H1 (cell line): Measurements from ENCODE around the gene NCOA1. TPM values are rescaled to one million over a fixed set of nuclear protein-coding genes. Genes with fewer than 3 reads are reported as not detected.

Source experiments
- CTCF ChIA-PET: fragments of 300-600 bp; sonication (Branson Sonifier 250); formaldehyde crosslinking; loops from one replicate; lab custom pipeline; 2021; ENCODE audit not compliant: partially characterized antibody; lab: Charles Lee
- POLR2A ChIA-PET: fragments of 300-600 bp; sonication (Branson Sonifier 250); formaldehyde crosslinking; loops from one replicate; lab custom pipeline; 2021; ENCODE audit warnings: inconsistent platforms; ENCODE audit not compliant: partially characterized antibody; lab: Charles Lee
- DNase-seq, 2 experiments: peaks; one replicate each; pipeline versions ENCODE4 v3.0.0 to v3.0.0-alpha.2; 2010 to 2022; ENCODE audit warnings: low spot score in 2 of 2, low read depth in 1 of 2, mixed read lengths in 1 of 2
- FAIRE-seq: peaks from 2 replicates; lab custom pipeline; 2011; peaks lifted over from hg19 to GRCh38; lab: Jason Lieb, UNC
- H2AFZ ChIP-seq: 2 replicates; pipeline ENCODE4 v1.8.1; 2012; ENCODE audit warnings: low read length, inconsistent platforms
- H2AK5ac ChIP-seq: 2 replicates; pipeline ENCODE4 v1.6.1; 2013; ENCODE audit warnings: low read depth, low read length
- H2BK120ac ChIP-seq: replicated peaks from 2 replicates; pipeline ENCODE3; 2013; ENCODE audit warnings: low read depth, low read length, inconsistent platforms
- H2BK12ac ChIP-seq: 2 replicates; pipeline ENCODE4 v1.6.1; 2013; ENCODE audit warnings: low read depth, low read length
- H2BK15ac ChIP-seq: 2 replicates; pipeline ENCODE4 v1.6.1; 2013; ENCODE audit warnings: low read length
- H2BK20ac ChIP-seq: 2 replicates; pipeline ENCODE4 v1.6.1; 2013; ENCODE audit warnings: low read length
- H2BK5ac ChIP-seq: 2 replicates; pipeline ENCODE4 v1.6.1; 2013; ENCODE audit warnings: low read depth, low read length
- H3K14ac ChIP-seq: 2 replicates; pipeline ENCODE4 v1.6.1; 2013; ENCODE audit warnings: inconsistent platforms; ENCODE audit not compliant: insufficient read length
- H3K18ac ChIP-seq: 2 replicates; pipeline ENCODE4 v1.6.1; 2013; ENCODE audit warnings: low read length; ENCODE audit errors: extremely low read depth
- H3K23ac ChIP-seq: 2 replicates; pipeline ENCODE4 v1.6.1; 2013; ENCODE audit warnings: inconsistent platforms; ENCODE audit not compliant: insufficient read length
- H3K23me2 ChIP-seq: 2 replicates; pipeline ENCODE4 v1.6.1; 2013; ENCODE audit warnings: low read depth, low read length
- H3K27ac ChIP-seq: 2 replicates; pipeline ENCODE4 v1.6.1; 2011; ENCODE audit warnings: low read depth, low read length, inconsistent platforms
- H3K27me3 ChIP-seq, 4 experiments: replicated peaks in 1 of 4; 1 replicate in 1 of 4; 2 replicates in 3 of 4; pipeline versions ENCODE4 v1.6.1 to v1.8.1; 2011 to 2013; ENCODE audit warnings: low read length in 3 of 4, mild to moderate bottlenecking in 3 of 4, inconsistent platforms in 2 of 4, mixed read lengths in 2 of 4, moderate library complexity in 1 of 4; ENCODE audit not compliant: control insufficient read depth in 3 of 4, insufficient read depth in 3 of 4; ENCODE audit errors: extremely low read depth in 1 of 4
- H3K36me3 ChIP-seq, 4 experiments: 2 replicates each; pipeline versions ENCODE4 v1.6.1 to v1.8.1; 2011 to 2013; ENCODE audit warnings: mild to moderate bottlenecking in 4 of 4, low read length in 3 of 4, moderate library complexity in 2 of 4, control low read depth in 1 of 4, inconsistent platforms in 1 of 4; ENCODE audit not compliant: insufficient read depth in 4 of 4, control insufficient read depth in 2 of 4
- H3K4ac ChIP-seq: replicated peaks from 2 replicates; pipeline ENCODE3; 2013; ENCODE audit warnings: low read length, low read depth, mixed read lengths, inconsistent platforms; ENCODE audit not compliant: insufficient read length
- H3K4me1 ChIP-seq, 4 experiments: replicated peaks in 1 of 4; 1 replicate in 1 of 4; 2 replicates in 3 of 4; pipeline versions ENCODE4 v1.6.1 to v1.8.1; 2011 to 2013; ENCODE audit warnings: low read length in 3 of 4, inconsistent platforms in 2 of 4, mixed read lengths in 1 of 4; ENCODE audit not compliant: insufficient read depth in 4 of 4, control insufficient read depth in 3 of 4
- H3K4me2 ChIP-seq, 2 experiments: 2 replicates each; pipeline versions ENCODE4 v1.6.1 to v1.8.1; 2011 to 2013; ENCODE audit warnings: low read depth in 2 of 2, low read length in 2 of 2, control low read depth in 1 of 2, inconsistent platforms in 1 of 2, mild to moderate bottlenecking in 1 of 2; ENCODE audit not compliant: insufficient read depth in 1 of 2
- H3K4me3 ChIP-seq, 4 experiments: fragments of 200-600, 300-600 bp in 1 of 4; sonication (generic), shearing (Covaris generic), sonication (Bioruptor Twin) in 1 of 4; 2 replicates each; pipeline versions ENCODE4 v1.5.1 to v1.8.1; 2011 to 2016; ENCODE audit warnings: low read length in 4 of 4, low read depth in 3 of 4, control low read depth in 2 of 4, inconsistent platforms in 2 of 4, mild to moderate bottlenecking in 2 of 4, mixed read lengths in 1 of 4, moderate library complexity in 1 of 4; ENCODE audit not compliant: insufficient read depth in 2 of 4; ENCODE audit errors: extremely low read depth in 1 of 4
- H3K56ac ChIP-seq: replicated peaks from 2 replicates; pipeline ENCODE3; 2013; ENCODE audit warnings: low read depth, mild to moderate bottlenecking, mixed read lengths, low read length, inconsistent platforms; ENCODE audit not compliant: insufficient read length
- H3K79me1 ChIP-seq: 2 replicates; pipeline ENCODE4 v1.6.1; 2013; ENCODE audit warnings: low read depth, low read length, control low read depth
- H3K79me2 ChIP-seq, 2 experiments: 2 replicates each; pipeline versions ENCODE4 v1.6.1 to v1.8.1; 2012 to 2013; ENCODE audit warnings: low read length in 2 of 2, mild to moderate bottlenecking in 2 of 2, inconsistent platforms in 1 of 2; ENCODE audit not compliant: insufficient read depth in 2 of 2, control insufficient read depth in 1 of 2
- H3K9ac ChIP-seq, 4 experiments: replicated peaks in 1 of 4; 1 replicate in 1 of 4; 2 replicates in 3 of 4; pipeline versions ENCODE4 v1.6.1 to v1.8.1; 2011 to 2013; ENCODE audit warnings: low read depth in 3 of 4, low read length in 3 of 4, control low read depth in 2 of 4, mild to moderate bottlenecking in 2 of 4, moderate library complexity in 2 of 4, inconsistent platforms in 1 of 4; ENCODE audit errors: extremely low read depth in 1 of 4
- H3K9me3 ChIP-seq, 2 experiments: 2 replicates each; pipeline versions ENCODE4 v1.6.1 to v1.8.1; 2012 to 2013; ENCODE audit warnings: mild to moderate bottlenecking in 2 of 2, moderate library complexity in 2 of 2, control low read depth in 1 of 2, inconsistent platforms in 1 of 2, low read depth in 1 of 2, low read length in 1 of 2, mixed read lengths in 1 of 2; ENCODE audit not compliant: insufficient read depth in 2 of 2
- H4K20me1 ChIP-seq, 2 experiments: replicated peaks in 1 of 2; 2 replicates each; pipeline versions ENCODE3 to v1.8.1; 2011 to 2013; ENCODE audit warnings: inconsistent platforms in 2 of 2, low read length in 2 of 2, mild to moderate bottlenecking in 1 of 2; ENCODE audit not compliant: insufficient read depth in 2 of 2, control insufficient read depth in 1 of 2
- H4K5ac ChIP-seq: 2 replicates; pipeline ENCODE4 v1.6.1; 2013; ENCODE audit warnings: low read length, low read depth, mixed read lengths, inconsistent platforms; ENCODE audit not compliant: insufficient read length
- H4K8ac ChIP-seq: 2 replicates; pipeline ENCODE4 v1.8.0; 2013; ENCODE audit warnings: mild to moderate bottlenecking, moderate library complexity, low read length, inconsistent platforms; ENCODE audit not compliant: insufficient read depth; ENCODE audit errors: extremely low read depth
- H4K91ac ChIP-seq: replicated peaks from 2 replicates; pipeline ENCODE3; 2013; ENCODE audit warnings: low read length, mixed read lengths, inconsistent platforms; ENCODE audit not compliant: insufficient read length
- EGR1 ChIP-seq: IDR thresholded peaks from 2 replicates; pipeline ENCODE4 v1.6.1; 2011; ENCODE audit warnings: low read depth, low read length, borderline replicate concordance
- KDM4A ChIP-seq: IDR thresholded peaks from one replicate; pipeline ENCODE4 v1.7.1; 2012; ENCODE audit warnings: low read depth, mild to moderate bottlenecking, moderate library complexity, low read length, inconsistent platforms; ENCODE audit not compliant: severe bottlenecking
- POU5F1 ChIP-seq: IDR thresholded peaks from 2 replicates; pipeline ENCODE4 v1.6.1; 2011; ENCODE audit warnings: low read depth, mild to moderate bottlenecking, low read length, moderate library complexity
- RAD21 ChIP-seq, 2 experiments: IDR thresholded peaks in 1 of 2; conservative IDR thresholded peaks in 1 of 2; 2 replicates each; pipeline ENCODE4 v1.6.1; 2011; ENCODE audit warnings: low read depth in 2 of 2, low read length in 2 of 2, improper control_type of control experiment in 1 of 2, inconsistent platforms in 1 of 2, mild to moderate bottlenecking in 1 of 2, moderate library complexity in 1 of 2
- SP1 ChIP-seq: IDR thresholded peaks from 2 replicates; pipeline ENCODE4 v1.6.1; 2011; ENCODE audit warnings: low read depth, low read length
- TAF7 ChIP-seq: optimal IDR thresholded peaks from 2 replicates; pipeline ENCODE3; 2011; ENCODE audit warnings: low read depth, mild to moderate bottlenecking, inconsistent platforms, low read length, moderate library complexity, borderline replicate concordance
- WGBS, 2 experiments: shearing (Covaris generic) in 1 of 2; methylation state at CpG; one replicate each; pipeline versions ENCODE4 v1.1.6 to v1.1.7; 2013 to 2015; ENCODE audit warnings: low lambda C conversion rate in 2 of 2, mixed read lengths in 2 of 2, inconsistent platforms in 1 of 2, low coverage in 1 of 2, missing lambda C conversion rate in 1 of 2; ENCODE audit not compliant: insufficient replicate concordance in 2 of 2, insufficient coverage in 1 of 2, insufficient read length in 1 of 2; ENCODE audit errors: extremely low coverage in 1 of 2, missing lambda C conversion rate in 1 of 2; 5-methylcytosine and 5-hydroxymethylcytosine counted together
- polyA plus RNA-seq, 7 experiments: library from polyadenylated mRNA; depleted of rRNA in 3 of 7; stranded (reverse) in 5 of 7; unstranded in 2 of 7; fragments of >200 nt in 5 of 7; fragments of 200-250 nt in 2 of 7; gene quantifications; 1 replicate in 5 of 7; 2 replicates in 1 of 7; 4 replicates in 1 of 7; pipeline versions ENCODE4 v1.2.1 to v1.2.3, GENCODE V29; 2011 to 2013; ENCODE audit warnings: missing spikeins in 2 of 7, mixed read lengths in 2 of 7
- total RNA-seq: library from RNA; stranded (reverse); fragmentation: NEBNext Ultra II Directional; extraction: Animal tissue kit (Norgen Biotek cat#: 25700); gene quantifications from 2 replicates; pipeline ENCODE4 v1.2.1, GENCODE V29; 2021

The NCOA1 gene
- total and polyA plus RNA-seq, 2 of the 8 experiments (the other 6 are each of a cell fraction or from before 2014, with no cell fraction given): 12.8 to 17.9 TPM

- Histone ChIP-seq H2BK120ac (no peak overlapping the region), H3K36me3 (peaks cover 0 to 13% (median 3%) of the 10 kb centered on the region in 4 experiments; a peak in 5 of 8 replicates), H4K20me1 (no peaks in the 10 kb centered on the region), H3K56ac (no peak overlapping the region), H2AFZ (no peak overlapping the region), H3K4me3 (no peak overlapping the region), H3K23me2 (no peaks in the 10 kb centered on the region), H3K14ac (no peak overlapping the region), H3K79me2 (no peaks in the 10 kb centered on the region), H2BK15ac (no peak overlapping the region), H4K8ac (no peak overlapping the region), H2BK5ac (no peak overlapping the region), H3K4me2 (no peak overlapping the region), H4K5ac (no peak overlapping the region), H3K27me3 (peaks cover 0 to 2% (median 0%) of the 10 kb centered on the region in 4 experiments; a peak in 1 of 7 replicates), H3K4me1 (no peaks in the 10 kb centered on the region; a peak in 2 of 7 replicates), H3K9me3 (no peaks in the 10 kb centered on the region), H3K79me1 (no peaks in the 10 kb centered on the region), H3K18ac (no peak overlapping the region), H2AK5ac (no peak overlapping the region), H3K23ac (no peak overlapping the region), H3K4ac (no peak overlapping the region), H3K9ac (no peak overlapping the region), H3K27ac (no peak overlapping the region), H4K91ac (no peak overlapping the region), H2BK20ac (no peak overlapping the region), H2BK12ac (no peak overlapping the region)
- 91% methylated on average over 2 of the region's 2 CpGs; no CpG with 5 or more reads in 1 of the 2 experiments for WGBS, 2 experiments
- ChIA-PET POLR2A (no interaction called here), CTCF (interaction anchor here (1.3 to 2.0 kb wide), 3 partner anchors 24 to 150 kb away, joined by 3 to 6 read pairs (median 5); no protein-coding TSS in a partner anchor)
- TF ChIP-seq EGR1 (no peak), TAF7 (no peak), RAD21 (IDR thresholded peaks at IDR 0.05 in 1 of 2, conservative IDR thresholded peaks at IDR 0.05 in 1 of 2; ENCODE audit: low read depth in 2 of 2, low read length in 2 of 2) (no peak), POU5F1 (no peak), KDM4A (no peak), SP1 (no peak)
- no peak for DNase-seq
- FAIRE-seq: no peak
Measured at GRCh38 chr2:24762518-24762917, 271.5 kb downstream of the NCOA1 start.
